ENCODE data around the gene CLCN1. TPM values are rescaled to one million over a fixed set of nuclear protein-coding genes. Genes with fewer than 3 reads are reported as not detected.

CLCN1 gene
- total RNA-seq, 1 experiment from 2014 or later = 0.55 TPM

DNA sequence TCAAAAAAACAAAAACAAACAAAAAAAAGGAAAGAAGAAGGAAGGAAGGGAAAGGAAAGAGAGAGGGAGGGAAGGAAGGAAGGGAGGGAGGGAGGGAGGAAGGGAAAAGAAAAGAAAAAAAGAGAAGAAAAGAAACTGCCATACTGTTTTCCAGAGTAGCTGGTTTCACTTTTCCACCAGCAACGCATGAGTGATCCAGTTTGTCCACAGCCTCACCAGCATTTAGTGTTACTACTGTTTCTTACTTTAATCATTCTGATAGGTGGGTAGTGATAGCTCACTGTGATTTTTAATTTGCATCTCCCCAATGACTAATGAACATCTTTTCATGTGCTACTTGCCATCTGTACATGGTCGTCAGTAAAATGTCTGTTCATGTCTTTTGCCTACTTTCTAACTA, 43.0 kb upstream of the CLCN1 start:
- H3K9ac ChIP-seq (ENCODE audit: low read length) = no peak overlapping the region
- ATAC-seq (no peak), DNase-seq (no peak)
- H3K4me2 ChIP-seq (ENCODE audit: low read length) = no peak overlapping the region
- no peak overlapping the region for H3K27ac ChIP-seq (ENCODE audit: low read length)
- no peak overlapping the region for H2AFZ ChIP-seq (ENCODE audit: low read length)
- ChIA-PET CTCF (no interaction called here), POLR2A (ENCODE audit: unreplicated experiment) (interaction anchor here (0.6 kb wide), 1 partner anchor 28 kb away, joined by 3 read pairs; no protein-coding TSS in a partner anchor)
- H3K9me3 ChIP-seq (ENCODE audit: low read length) = no peaks in the 10 kb centered on the region
- no peaks in the 10 kb centered on the region for H3F3A ChIP-seq (ENCODE audit: low read length, unreplicated experiment)
- H3K4me3 ChIP-seq (ENCODE audit: low read length) = no peak overlapping the region
- H3K9me2 ChIP-seq (replicated peaks; ENCODE audit: low read length) = no peaks in the 10 kb centered on the region
- H3K36me3 ChIP-seq (ENCODE audit: low read depth, low read length) = peaks cover 8% of the 10 kb centered on the region; the same call in 1 of the 2 replicates
- no peaks in the 10 kb centered on the region for H3K27me3 ChIP-seq (ENCODE audit: low read length)
- no peaks in the 10 kb centered on the region for H3K79me2 ChIP-seq (ENCODE audit: low read length)
- BruUV-seq (replicated peaks) = no TSS peak
- H4K20me1 ChIP-seq (ENCODE audit: low read length) = no peaks in the 10 kb centered on the region
- 0 out of 2 replicates have a peak, but pooled peaks cover 6% of the 10 kb centered on the region for H3K4me1 ChIP-seq (ENCODE audit: insufficient read depth, low read length)
- intact Hi-C loops (cut with micrococcal nuclease) = no loop called here
- TF ChIP-seq EZH2phosphoT487 (IDR thresholded peaks at IDR 0.05; ENCODE audit: borderline replicate concordance, low read length) = no peak
- no peak for TF ChIP-seq EZH2 (IDR thresholded peaks at IDR 0.05; ENCODE audit: low read length, unreplicated experiment)
- TF ChIP-seq, protein P1, sequence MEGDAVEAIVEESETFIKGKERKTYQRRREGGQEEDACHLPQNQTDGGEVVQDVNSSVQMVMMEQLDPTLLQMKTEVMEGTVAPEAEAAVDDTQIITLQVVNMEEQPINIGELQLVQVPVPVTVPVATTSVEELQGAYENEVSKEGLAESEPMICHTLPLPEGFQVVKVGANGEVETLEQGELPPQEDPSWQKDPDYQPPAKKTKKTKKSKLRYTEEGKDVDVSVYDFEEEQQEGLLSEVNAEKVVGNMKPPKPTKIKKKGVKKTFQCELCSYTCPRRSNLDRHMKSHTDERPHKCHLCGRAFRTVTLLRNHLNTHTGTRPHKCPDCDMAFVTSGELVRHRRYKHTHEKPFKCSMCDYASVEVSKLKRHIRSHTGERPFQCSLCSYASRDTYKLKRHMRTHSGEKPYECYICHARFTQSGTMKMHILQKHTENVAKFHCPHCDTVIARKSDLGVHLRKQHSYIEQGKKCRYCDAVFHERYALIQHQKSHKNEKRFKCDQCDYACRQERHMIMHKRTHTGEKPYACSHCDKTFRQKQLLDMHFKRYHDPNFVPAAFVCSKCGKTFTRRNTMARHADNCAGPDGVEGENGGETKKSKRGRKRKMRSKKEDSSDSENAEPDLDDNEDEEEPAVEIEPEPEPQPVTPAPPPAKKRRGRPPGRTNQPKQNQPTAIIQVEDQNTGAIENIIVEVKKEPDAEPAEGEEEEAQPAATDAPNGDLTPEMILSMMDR (conservative IDR thresholded peaks at IDR 0.05; ENCODE audit: low read depth, low read length) = no peak

DNA sequence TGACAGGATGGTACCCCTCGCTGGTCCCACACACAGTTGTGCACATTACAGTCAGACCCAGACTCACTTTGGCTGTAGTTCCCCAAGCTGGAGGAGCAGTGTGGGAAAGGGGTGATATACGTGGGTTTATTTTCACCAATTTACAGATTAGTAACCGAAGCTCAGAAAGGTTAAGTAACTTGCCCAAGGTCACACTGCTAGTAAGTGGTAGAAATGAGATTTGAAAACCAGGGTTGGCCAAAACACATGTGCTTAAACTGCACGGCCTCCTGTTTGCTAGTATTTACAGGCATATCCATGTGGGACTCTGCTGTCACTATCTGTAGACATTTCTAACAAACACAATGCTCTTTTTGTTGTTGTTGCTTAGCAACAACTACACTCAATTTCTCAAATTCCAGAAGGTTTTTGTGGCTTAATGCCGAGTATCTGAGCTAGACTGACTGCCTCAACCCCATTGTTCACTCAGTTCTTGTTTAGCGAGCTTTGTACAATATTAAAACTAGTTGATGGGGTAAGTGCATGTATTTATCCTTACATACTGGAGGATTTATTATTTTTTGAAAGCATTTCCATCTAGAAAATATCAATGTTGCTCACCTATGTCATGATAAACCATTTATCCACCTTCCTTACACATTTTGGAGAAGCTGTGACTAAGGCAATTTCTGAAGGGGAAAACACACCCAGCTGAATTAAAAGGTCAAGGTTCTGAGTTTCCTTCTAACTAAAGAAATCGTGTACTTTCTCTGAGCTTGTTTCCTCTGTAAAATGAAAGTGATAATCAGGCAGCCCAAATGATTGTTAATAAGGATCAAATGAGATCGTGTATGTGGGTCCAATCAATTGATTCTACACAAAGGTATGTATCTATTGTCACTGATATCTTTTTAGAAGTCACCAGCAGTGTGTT, 36.5 kb upstream of the CLCN1 start:
- no peaks in the 10 kb centered on the region for H3K9me3 ChIP-seq (ENCODE audit: low read length)
- H3K9me2 ChIP-seq (replicated peaks; ENCODE audit: low read length) = no peaks in the 10 kb centered on the region
- TSS peak; percentile 93 for BruUV-seq (replicated peaks)
- ChIA-PET CTCF (interaction anchor here (1.2 to 1.3 kb wide), 2 partner anchors 34 to 39 kb away, joined by 3 to 7 read pairs; no protein-coding TSS in a partner anchor), POLR2A (ENCODE audit: unreplicated experiment) (interaction anchor here (0.6 to 1.2 kb wide), 5 partner anchors 9 to 425 kb away, joined by 4 to 7 read pairs (median 5); partner anchors contain the start of genes CASP2 and GSTK1)
- peak overlapping the region; percentile 20; the same call in 1 of the 2 replicates for H3K4me3 ChIP-seq (ENCODE audit: low read length)
- peak overlapping the region; percentile 24; the same call in 1 of the 2 replicates for H3K9ac ChIP-seq (ENCODE audit: low read length)
- peaks cover 34% of the 10 kb centered on the region for H3K4me1 ChIP-seq (ENCODE audit: insufficient read depth, low read length)
- peak overlapping the region; percentile 57 for H3K27ac ChIP-seq (ENCODE audit: low read length)
- H3K27me3 ChIP-seq (ENCODE audit: low read length) = no peaks in the 10 kb centered on the region
- intact Hi-C loops (cut with micrococcal nuclease) = loop anchor here (1.0 to 2.0 kb wide), 2 partner anchors 17 to 35 kb away; partner anchors contain the start of gene GSTK1
- peak overlapping the region; percentile 57 for H3K4me2 ChIP-seq (ENCODE audit: low read length)
- peak overlapping the region; percentile 63 for H2AFZ ChIP-seq (ENCODE audit: low read length)
- no peaks in the 10 kb centered on the region for H4K20me1 ChIP-seq (ENCODE audit: low read length)
- TF ChIP-seq, protein P1 (conservative IDR thresholded peaks at IDR 0.05; ENCODE audit: low read depth, low read length) = no peak
- no peak for TF ChIP-seq EZH2 (IDR thresholded peaks at IDR 0.05; ENCODE audit: low read length, unreplicated experiment)
- no peak for TF ChIP-seq EZH2phosphoT487 (IDR thresholded peaks at IDR 0.05; ENCODE audit: borderline replicate concordance, low read length)
- DNase-seq = peak; percentile 91
- peak; percentile 80 for ATAC-seq
- no peaks in the 10 kb centered on the region for H3K79me2 ChIP-seq (ENCODE audit: low read length)
- H3K36me3 ChIP-seq (ENCODE audit: low read depth, low read length) = no peaks in the 10 kb centered on the region
- H3F3A ChIP-seq (ENCODE audit: low read length, unreplicated experiment) = no peaks in the 10 kb centered on the region
